ENCODE data around the gene SACS.

- no peak for TF ChIP-seq CTCF (conservative IDR thresholded peaks at IDR 0.05; ENCODE audit: low read depth, low read length)
- TF ChIP-seq POLR2A (IDR thresholded peaks at IDR 0.05; ENCODE audit: low read depth, low read length): no peak
- TF ChIP-seq RCOR1 (IDR thresholded peaks at IDR 0.05; ENCODE audit: insufficient replicate concordance, low read length): no peak
- TF ChIP-seq CHD1 (IDR thresholded peaks at IDR 0.05; ENCODE audit: low read depth, low read length): no peak
- TF ChIP-seq CEBPB (IDR thresholded peaks at IDR 0.05; ENCODE audit: low read depth, low read length): no peak
- no peak for TF ChIP-seq FOS (IDR thresholded peaks at IDR 0.05; ENCODE audit: low read depth, low read length)
Measured at GRCh38 chr13:23319883-23320224, 113.6 kb downstream of the SACS start.

All from IMR-90 (cell line).